Measurements from ENCODE around the gene PNMA8A.

The PNMA8A gene

GRCh38 chr19:46423188-46423587 is 48.2 kb downstream of the PNMA8A start:
- FAIRE-seq = peak; percentile 13
- TF ChIP-seq POLR2AphosphoS5 (IDR thresholded peaks at IDR 0.05; ENCODE audit: low read depth, low read length) (no peak), PAX5 (IDR thresholded peaks at IDR 0.05; ENCODE audit: insufficient read depth, low read length, severe bottlenecking) (no peak), SPI1 (IDR thresholded peaks at IDR 0.05; ENCODE audit: low read depth, low read length) (0 out of 2 replicates have a peak, but pooled peaks have one; percentile 30)

DNA sequence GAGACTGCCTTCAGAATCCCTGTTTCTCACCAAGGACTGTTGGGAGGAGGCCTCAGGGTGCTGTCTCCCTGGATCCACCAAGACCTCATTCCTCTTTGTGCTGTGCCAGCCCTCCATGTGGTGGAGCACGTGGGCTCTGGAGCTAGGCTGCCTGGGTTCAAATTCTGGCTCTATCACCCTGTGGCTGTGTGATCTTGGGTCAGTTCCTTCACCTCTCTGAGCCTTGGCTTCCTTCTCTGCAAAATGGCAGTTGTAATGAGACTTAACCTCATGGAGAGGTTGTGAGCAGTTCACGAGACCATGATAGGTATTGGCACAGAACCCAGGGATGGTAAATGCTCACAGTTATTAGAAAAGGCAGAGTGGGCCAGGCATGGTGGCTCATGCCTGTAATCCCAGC is 49.0 kb downstream of the PNMA8A start:
- TF ChIP-seq POU2F2 (IDR thresholded peaks at IDR 0.05; ENCODE audit: low read depth, low read length) = no peak
- TF ChIP-seq PAX5 (IDR thresholded peaks at IDR 0.05; ENCODE audit: insufficient read depth, low read length, severe bottlenecking) = no peak
- no peak for TF ChIP-seq SPI1 (IDR thresholded peaks at IDR 0.05; ENCODE audit: low read depth, low read length)
- no peak for TF ChIP-seq POLR2AphosphoS5 (IDR thresholded peaks at IDR 0.05; ENCODE audit: low read depth, low read length)
- no peak for TF ChIP-seq TAF1 (IDR thresholded peaks at IDR 0.05; ENCODE audit: low read depth, low read length)
- no peak for TF ChIP-seq POLR2A (IDR thresholded peaks at IDR 0.05; ENCODE audit: low read depth, low read length)

More at GRCh38 chr19:46423188-46423587, 48.2 kb downstream of the PNMA8A start:
- no peak for DNase-seq (ENCODE audit: insufficient read length, low spot score)

GRCh38 chr19:46420056-46420455 is 51.3 kb downstream of the PNMA8A start:
- FAIRE-seq = no peak
- DNase-seq (ENCODE audit: insufficient read length, low spot score) = no peak
- TF ChIP-seq TAF1 (IDR thresholded peaks at IDR 0.05; ENCODE audit: low read depth, low read length) = no peak
- TF ChIP-seq SPI1 (IDR thresholded peaks at IDR 0.05; ENCODE audit: low read depth, low read length) = no peak
- no peak for TF ChIP-seq POLR2AphosphoS5 (IDR thresholded peaks at IDR 0.05; ENCODE audit: low read depth, low read length)
- TF ChIP-seq POLR2A (IDR thresholded peaks at IDR 0.05; ENCODE audit: low read depth, low read length) = no peak
- no peak for TF ChIP-seq PAX5 (IDR thresholded peaks at IDR 0.05; ENCODE audit: insufficient read depth, low read length, severe bottlenecking)
- no peak for TF ChIP-seq POU2F2 (IDR thresholded peaks at IDR 0.05; ENCODE audit: low read depth, low read length)

More for the DNA sequence above, 49.0 kb downstream of the PNMA8A start:
- no peak for DNase-seq (ENCODE audit: insufficient read length, low spot score)
- FAIRE-seq = no peak

All from GM12891 (cell line).